ENCODE data around the gene SHROOM2. TPM values are rescaled to one million over a fixed set of nuclear protein-coding genes. Genes with fewer than 3 reads are reported as not detected.

The SHROOM2 gene
- total and polyA plus RNA-seq, 2 of the 4 experiments (the other 2 are of a cell fraction): 8.1 to 14.2 TPM

- Histone ChIP-seq H3K23ac (ENCODE audit: low read depth, low read length) (no peak overlapping the region), H4K8ac (ENCODE audit: low read depth in 2 of 2, low read length in 2 of 2) (no peak overlapping the region), H2AK9ac (replicated peaks; ENCODE audit: low read depth, low read length, poor library complexity) (no peak overlapping the region), H2BK20ac (ENCODE audit: low read depth, low read length) (no peak overlapping the region), H3K9me3 (ENCODE audit: control insufficient read depth, insufficient read depth, low read length) (no peaks in the 10 kb centered on the region), H2AFZ (replicated peaks; ENCODE audit: low read length, poor library complexity) (no peak overlapping the region), H3K27ac (ENCODE audit: insufficient read depth, low read length) (no peak overlapping the region), H4K91ac (ENCODE audit: insufficient read depth, low read depth, low read length) (no peak overlapping the region), H3K18ac (ENCODE audit: low read depth, low read length) (no peak overlapping the region), H2AK5ac (ENCODE audit: low read depth, low read length) (no peak overlapping the region), H3K79me1 (ENCODE audit: low read depth in 1 of 2, low read length in 2 of 2) (no peaks in the 10 kb centered on the region), H3K4me1 (ENCODE audit: control insufficient read depth, insufficient read depth, low read length) (peaks cover 3% of the 10 kb centered on the region; the same call in 1 of the 2 replicates), H2BK15ac (ENCODE audit: low read depth, low read length) (no peak overlapping the region), H3K14ac (replicated peaks; ENCODE audit: low read depth, low read length) (no peak overlapping the region), H3K56ac (ENCODE audit: extremely low read depth, insufficient read depth, low read length) (no peak overlapping the region), H3K9me1 (ENCODE audit: insufficient read depth, low read length) (no peaks in the 10 kb centered on the region), H2BK120ac (ENCODE audit: low read depth, low read length) (no peak overlapping the region), H3K4ac (ENCODE audit: low read depth, low read length) (no peak overlapping the region), H2BK5ac (ENCODE audit: low read depth, low read length, poor library complexity, severe bottlenecking) (no peak overlapping the region), H3K36me3 (ENCODE audit: control insufficient read depth, insufficient read depth, low read length) (no peaks in the 10 kb centered on the region), H3K27me3 (ENCODE audit: control insufficient read depth, insufficient read depth, low read length) (no peaks in the 10 kb centered on the region), H4K20me1 (ENCODE audit: insufficient read depth, low read length) (no peaks in the 10 kb centered on the region), H3K4me3 (ENCODE audit: insufficient read depth, low read depth, low read length) (no peak overlapping the region), H3K4me2 (ENCODE audit: low read depth, low read length) (no peak overlapping the region), H3K9ac (ENCODE audit: low read depth, low read length) (no peak overlapping the region), H4K5ac (ENCODE audit: low read depth, low read length) (no peak overlapping the region)
- dilution Hi-C loops (cut with HindIII; ENCODE audit: low sequenced_read_pairs, unreplicated experiment) (no loop called here), in situ Hi-C loops (cut with MboI; ENCODE audit: low sequenced_read_pairs) (loop anchor here (25.0 kb wide), 1 partner anchor 236 kb away; no protein-coding TSS in a partner anchor), intact Hi-C loops (cut with micrococcal nuclease) (no loop called here)
- no peak for DNase-seq
- POLR2A ChIA-PET (ENCODE audit: unreplicated experiment): no interaction called here
- CTCF ChIA-PET: interaction anchor here (0.6 kb wide), 1 partner anchor 230 kb away, joined by 5 read pairs; no protein-coding TSS in a partner anchor
- WGBS, 2 experiments (ENCODE audit: extremely low coverage in 2 of 2, insufficient read length in 1 of 2): 100% methylated on average over 2 of the region's 4 CpGs; no CpG with 5 or more reads in 1 of the 2 experiments
- TF ChIP-seq CHD1 (IDR thresholded peaks at IDR 0.05; ENCODE audit: low read depth, low read length) (no peak), RAD21 (IDR thresholded peaks at IDR 0.05; ENCODE audit: low read length) (no peak), POLR2A (IDR thresholded peaks at IDR 0.05; ENCODE audit: low read depth, low read length) (no peak), SMC3 (IDR thresholded peaks at IDR 0.05; ENCODE audit: low read depth, low read length) (no peak), ELK1 (IDR thresholded peaks at IDR 0.05; ENCODE audit: borderline replicate concordance, low read depth, low read length) (no peak), FOS (IDR thresholded peaks at IDR 0.05; ENCODE audit: low read depth, low read length) (no peak), RCOR1 (IDR thresholded peaks at IDR 0.05; ENCODE audit: insufficient replicate concordance, low read length) (no peak), NFE2L2 (IDR thresholded peaks at IDR 0.05; ENCODE audit: low read depth, low read length) (no peak), RFX5 (IDR thresholded peaks at IDR 0.05; ENCODE audit: low read depth, low read length) (no peak), MAZ (IDR thresholded peaks at IDR 0.05; ENCODE audit: borderline replicate concordance, low read depth, low read length) (no peak), CEBPB (IDR thresholded peaks at IDR 0.05; ENCODE audit: low read depth, low read length) (no peak), MXI1 (IDR thresholded peaks at IDR 0.05; ENCODE audit: borderline replicate concordance, low read depth, low read length) (no peak), USF2 (IDR thresholded peaks at IDR 0.05; ENCODE audit: low read depth, low read length) (no peak)
- no TSS peak for BruUV-seq (replicated peaks)
- no peak for ATAC-seq (ENCODE audit: low read depth)
Observed at GRCh38 chrX:9876201-9876600, 90.0 kb downstream of the SHROOM2 start.
